GM08714 (cell line): ENCODE data around the gene TELO2.
"Not testable (repeated sequence)": the region's sequence is repeated elsewhere in the genome, so short reads cannot be mapped to it uniquely, and the experiment has no call there.

Source experiments
- H3K4me3 ChIP-seq: fragments of 200-500 bp; sonication (Bioruptor generic); 2 replicates; pipeline ENCODE4 v1.5.1; 2014; ENCODE audit warnings: mild to moderate bottlenecking, low read length, inconsistent platforms
- ZNF274 ChIP-seq: IDR thresholded peaks from 2 replicates; pipeline ENCODE4 v1.6.1; 2012; ENCODE audit warnings: mild to moderate bottlenecking, low read depth, low read length

Gene TELO2

DNA sequence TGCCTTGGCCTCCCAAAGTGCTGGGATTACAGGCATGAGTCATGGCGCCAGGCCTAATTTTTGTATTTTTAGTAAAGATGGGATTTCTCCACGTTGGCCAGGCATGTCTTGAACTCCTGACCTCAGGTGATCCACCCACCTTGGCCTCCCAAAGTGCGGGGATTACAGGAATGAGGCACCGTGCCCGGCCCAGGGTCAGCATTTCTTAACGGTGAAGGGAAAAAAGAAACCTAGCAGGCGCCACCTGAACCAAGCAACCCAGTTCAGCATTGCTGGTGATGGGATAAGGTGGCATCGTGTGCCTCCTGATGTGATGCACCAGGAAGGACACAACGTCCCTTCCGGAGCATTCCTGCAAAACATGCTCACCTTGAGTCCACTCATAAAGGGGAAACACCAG lies 16.1 kb upstream of the TELO2 start:
- H3K4me3 ChIP-seq, result no peak overlapping the region
- no peak for TF ChIP-seq ZNF274

- not testable (repeated sequence) for H3K4me3 ChIP-seq
These were observed 14.2 kb upstream of the TELO2 start for GRCh38 chr16:1478937-1479336.

- no peak overlapping the region for H3K4me3 ChIP-seq
- TF ChIP-seq ZNF274, result no peak
These were observed 11.0 kb upstream of the TELO2 start for GRCh38 chr16:1481906-1482835.

- no peak for TF ChIP-seq ZNF274
- no peak overlapping the region for H3K4me3 ChIP-seq
These were observed 7.2 kb upstream of the TELO2 start for GRCh38 chr16:1485847-1486496.

DNA sequence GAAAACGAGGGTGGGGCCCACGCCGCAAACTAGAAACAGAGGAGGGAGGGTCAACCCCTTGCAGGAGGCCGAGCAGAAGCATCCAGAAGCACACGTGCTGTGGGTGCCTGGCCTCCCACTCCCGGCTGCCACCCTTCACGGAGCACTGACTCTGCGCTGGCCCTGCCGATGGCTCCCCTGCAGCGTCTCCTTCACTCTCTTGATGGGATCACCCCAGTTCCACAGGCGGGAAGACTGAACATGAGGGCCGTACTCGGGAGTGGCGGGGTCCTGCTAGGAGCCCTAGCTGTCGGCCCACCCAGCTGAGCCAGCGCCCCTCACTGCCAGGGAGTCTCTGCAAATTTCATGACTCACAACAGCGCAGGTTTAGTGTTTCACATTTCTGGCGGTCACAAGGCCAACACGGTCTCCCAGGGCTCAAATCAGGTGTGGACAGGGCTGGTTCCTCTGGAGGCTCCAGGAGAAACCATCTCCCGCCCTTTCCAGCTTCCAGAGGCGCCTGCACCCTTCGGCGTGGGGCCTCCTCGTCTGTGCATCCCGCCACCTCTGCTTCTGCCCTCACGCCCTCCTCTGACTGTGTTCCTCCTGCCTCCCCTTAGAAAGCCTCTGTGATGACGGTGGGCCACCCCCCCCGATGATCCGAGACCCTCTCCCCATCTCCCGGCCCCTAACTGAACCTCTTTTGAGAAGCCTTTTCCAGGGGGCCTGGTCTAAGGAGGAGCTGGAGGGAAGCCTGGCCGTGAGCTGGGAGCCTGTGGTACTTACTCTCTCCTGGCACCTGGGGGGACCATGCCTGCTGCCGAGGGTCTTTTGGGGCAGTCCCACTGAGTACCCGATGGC lies 6.4 kb upstream of the TELO2 start:
- no peak for TF ChIP-seq ZNF274
- H3K4me3 ChIP-seq, result no peak overlapping the region

DNA sequence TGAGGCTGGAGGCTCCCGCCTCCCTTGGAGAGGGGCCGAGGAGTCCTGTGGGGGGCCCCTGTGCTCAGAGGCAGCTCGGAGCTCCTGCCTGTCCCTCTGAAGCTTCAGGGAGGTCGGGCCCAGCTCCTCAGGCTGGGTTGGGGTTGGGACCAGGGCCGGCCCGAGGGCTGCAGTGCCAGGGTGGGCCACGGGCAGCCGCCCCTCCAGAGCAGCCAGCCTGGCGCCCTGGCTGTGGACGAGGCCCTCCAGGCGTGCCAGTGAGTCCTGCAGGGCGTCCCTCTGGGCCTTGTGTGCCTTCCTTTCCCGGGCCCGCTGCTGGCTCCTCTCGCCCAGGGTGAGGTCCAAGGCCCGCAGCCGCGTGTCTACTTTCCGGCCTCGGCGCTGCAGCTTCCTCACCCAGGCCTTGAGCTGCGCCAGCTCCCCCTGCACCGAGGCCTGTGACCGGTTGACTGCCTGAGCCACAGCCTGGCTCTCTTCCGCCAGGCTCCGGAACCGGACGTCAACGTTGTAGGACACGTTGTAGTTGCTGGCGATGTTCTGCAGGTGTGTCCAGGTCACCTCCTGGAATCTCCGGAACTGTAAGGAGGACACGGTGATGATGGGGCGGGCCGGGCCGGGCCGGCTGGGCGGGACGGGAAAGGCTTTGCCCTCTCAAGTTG lies 5.6 kb upstream of the TELO2 start:
- no peak overlapping the region for H3K4me3 ChIP-seq
- TF ChIP-seq ZNF274, result no peak

DNA sequence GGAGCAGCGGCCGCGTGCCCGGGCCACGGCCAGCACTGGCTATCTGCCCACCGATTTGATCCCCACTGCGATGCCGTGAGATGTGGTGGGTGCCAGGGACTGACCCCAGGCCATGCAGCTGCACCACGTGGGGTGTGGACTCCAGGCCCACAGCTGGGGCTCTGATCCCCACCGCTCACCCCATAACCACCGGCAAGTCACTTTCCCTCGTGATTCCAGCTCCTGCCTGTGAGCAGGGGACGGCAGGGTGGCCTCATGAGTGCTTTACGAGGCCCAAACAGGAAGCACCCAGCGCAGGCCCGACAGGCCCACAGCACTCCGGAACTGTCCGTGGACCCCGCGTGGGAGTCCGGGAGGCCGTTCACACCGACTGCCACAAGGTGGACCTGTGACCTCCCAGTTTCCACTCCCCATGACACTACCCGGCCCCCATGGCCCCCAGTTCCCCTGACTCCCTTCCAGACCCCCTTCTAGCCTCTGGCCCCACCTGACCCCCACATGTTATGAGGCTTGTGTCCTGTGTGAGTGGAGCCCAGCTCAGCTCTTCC lies 5.0 kb upstream of the TELO2 start:
- no peak overlapping the region for H3K4me3 ChIP-seq
- TF ChIP-seq ZNF274, result no peak

DNA sequence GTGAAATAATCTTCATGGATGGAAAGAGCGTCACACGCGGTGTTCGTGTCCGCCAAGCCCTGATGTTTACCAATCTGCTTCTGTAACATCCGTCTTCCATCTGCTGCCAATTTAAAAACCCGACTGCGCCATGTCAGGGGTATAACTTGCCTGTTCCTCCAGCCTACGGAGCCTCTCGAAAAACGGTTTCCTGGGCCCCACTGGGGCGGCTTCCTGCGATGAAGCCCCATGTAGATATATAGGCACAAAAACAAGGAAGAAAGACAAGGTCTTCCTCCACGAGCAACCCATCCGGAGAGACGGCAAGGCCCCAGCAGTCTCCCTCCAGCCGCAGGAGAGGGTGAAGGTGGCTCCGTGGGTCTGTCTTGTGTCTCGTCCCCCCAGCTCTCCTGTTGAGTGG lies 4.5 kb upstream of the TELO2 start, which contains the start of gene PTX4:
Gene PTX4, minus strand, starts transcription at position 326 of the 400 bp plus-strand sequence. Its CDS starts 35 bp downstream, at position 291.
- no peak within 1 kb of the TSS for H3K4me3 ChIP-seq
- TF ChIP-seq ZNF274, result no peak

- no peak overlapping the region for H3K4me3 ChIP-seq
- no peak for TF ChIP-seq ZNF274
These were observed 4.1 kb upstream of the TELO2 start for GRCh38 chr16:1489077-1489476.

GRCh38 chr16:1491327-1491726 lies 1.8 kb upstream of the TELO2 start:
- no peak overlapping the region for H3K4me3 ChIP-seq
- no peak for TF ChIP-seq ZNF274

DNA sequence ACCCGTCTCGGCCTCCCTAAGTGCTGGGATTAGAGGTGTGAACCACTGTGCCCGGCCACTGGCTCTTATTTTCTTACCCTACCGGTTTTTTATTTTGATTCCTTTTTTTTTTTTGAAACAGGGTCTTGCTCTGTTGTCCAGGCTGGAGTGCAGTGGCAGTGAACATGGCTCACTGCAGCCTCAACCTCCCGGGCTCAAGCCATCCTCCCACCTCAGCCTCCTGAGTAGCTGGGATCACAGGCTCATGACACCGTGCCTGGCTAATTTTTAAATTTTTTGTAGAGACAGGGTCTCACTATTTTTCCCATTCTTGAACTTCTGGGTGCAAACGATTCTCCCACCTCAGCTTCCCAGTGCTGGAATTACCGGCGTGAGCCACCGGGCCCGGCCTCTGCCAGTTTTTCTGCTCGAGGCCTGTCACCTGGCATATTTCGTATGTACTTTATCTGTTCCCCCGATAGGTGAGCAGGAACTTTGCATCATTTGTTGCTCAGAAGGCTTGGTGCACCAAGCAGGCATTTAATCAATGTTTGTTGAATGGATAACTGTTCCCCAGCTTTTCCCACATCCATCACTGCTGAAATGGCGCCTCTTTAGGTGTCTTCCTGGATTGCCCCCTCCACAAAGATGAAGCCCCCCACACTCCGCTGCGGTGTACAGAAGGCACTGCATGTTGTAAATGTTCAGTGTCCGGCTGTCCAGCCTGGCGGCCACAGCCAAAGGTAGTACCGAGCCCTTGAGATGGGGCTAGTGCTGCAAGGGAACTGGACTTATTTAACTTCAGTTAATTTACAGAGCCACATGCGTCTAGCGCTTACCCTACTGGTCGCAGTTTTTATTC lies 858 bp upstream of the TELO2 start:
- H3K4me3 ChIP-seq, result peak overlapping the region; percentile 61; the same call in 1 of the 2 replicates
- no peak for TF ChIP-seq ZNF274

- H3K4me3 ChIP-seq, result peak overlapping the region; percentile 88
- no peak for TF ChIP-seq ZNF274
These were observed 560 bp downstream of the TELO2 start for GRCh38 chr16:1493746-1494094.

DNA sequence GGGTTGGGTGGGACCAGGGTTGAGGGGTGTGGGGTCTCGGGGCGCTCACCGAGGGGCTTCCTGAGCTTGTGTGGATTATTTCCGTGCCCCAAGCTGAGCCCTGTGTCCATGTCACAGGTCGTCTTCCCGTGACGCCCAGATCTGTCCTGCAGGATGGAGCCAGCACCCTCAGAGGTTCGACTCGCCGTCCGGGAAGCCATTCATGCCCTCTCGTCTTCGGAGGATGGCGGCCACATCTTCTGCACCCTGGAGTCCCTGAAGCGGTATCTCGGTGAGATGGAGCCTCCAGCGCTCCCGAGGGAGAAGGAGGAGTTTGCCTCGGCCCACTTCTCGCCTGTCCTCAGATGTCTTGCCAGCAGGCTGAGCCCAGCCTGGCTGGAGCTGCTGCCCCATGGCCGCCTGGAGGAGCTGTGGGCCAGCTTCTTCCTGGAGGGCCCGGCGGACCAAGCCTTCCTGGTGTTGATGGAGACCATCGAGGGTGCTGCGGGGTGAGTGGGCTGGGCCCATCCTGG lies 1.0 kb downstream of the TELO2 start:
- H3K4me3 ChIP-seq, result peak overlapping the region; percentile 88
- no peak for TF ChIP-seq ZNF274
